ENCODE measurements around the gene EEF1E1. TPM values are rescaled to one million over a fixed set of nuclear protein-coding genes. Genes with fewer than 3 reads are reported as not detected.
"Not testable (repeated sequence)": the region's sequence is repeated elsewhere in the genome, so short reads cannot be mapped to it uniquely, and the experiment has no call there.

EEF1E1 gene
- total RNA-seq, 4 donors from 2014 or later, result 10.9 to 63.4 (median 24.5) TPM

GRCh38 chr6:8043221-8043620 lies 59.1 kb downstream of the EEF1E1 start:
- H3K27ac ChIP-seq, result no peak overlapping the region
- H3K36me3 ChIP-seq, result peaks cover 0 to 3% of the 10 kb centered on the region in 2 donors
- no peak for DNase-seq
- TF ChIP-seq POLR2A (IDR thresholded peaks at IDR 0.05), result no peak
- TF ChIP-seq CTCF (IDR thresholded peaks at IDR 0.05), result no peak
- intact Hi-C loops (cut with DNase I), result no loop called here
- H3K9me3 ChIP-seq, result no peaks in the 10 kb centered on the region
- H3K4me1 ChIP-seq, result no peaks in the 10 kb centered on the region
- no peaks in the 10 kb centered on the region for H3K27me3 ChIP-seq
- H3K4me3 ChIP-seq (replicated peaks in 1 of 3), result no peak overlapping the region
- 66 to 77% methylated on average over 3 of the region's 3 CpGs for WGBS, 2 donors

- TF ChIP-seq CTCF (IDR thresholded peaks at IDR 0.05) (no peak), POLR2A (IDR thresholded peaks at IDR 0.05) (no peak)
- no peak for DNase-seq
- Histone ChIP-seq H3K27me3 (no peaks in the 10 kb centered on the region), H3K9me3 (no peaks in the 10 kb centered on the region), H3K36me3 (peaks cover 0 to 3% of the 10 kb centered on the region in 2 donors), H3K4me3 (replicated peaks in 1 of 3) (no peak overlapping the region), H3K27ac (no peak overlapping the region), H3K4me1 (no peaks in the 10 kb centered on the region)
- 84 to 85% methylated on average over 9 of the region's 9 CpGs for WGBS, 2 donors
- intact Hi-C loops (cut with DNase I), result no loop called here
Measured at GRCh38 chr6:8041913-8042583, 60.3 kb downstream of the EEF1E1 start.

- H3K4me3 ChIP-seq (replicated peaks in 1 of 3); H3K9me3 ChIP-seq; DNase-seq; intact Hi-C loops (cut with DNase I); H3K27ac ChIP-seq; H3K27me3 ChIP-seq; H3K4me1 ChIP-seq; H3K36me3 ChIP-seq: not testable (repeated sequence)
- WGBS, 2 donors, result 95 to 100% methylated on average over 3 of the region's 3 CpGs
Measured at GRCh38 chr6:8034107-8034506, 68.2 kb downstream of the EEF1E1 start.

GRCh38 chr6:8030920-8031319 lies 71.4 kb downstream of the EEF1E1 start:
- no peaks in the 10 kb centered on the region for H3K27me3 ChIP-seq
- H3K4me1 ChIP-seq, result peaks cover 6 to 13% of the 10 kb centered on the region in 2 donors
- WGBS, 2 donors, result 95 to 97% methylated on average over 5 of the region's 5 CpGs
- intact Hi-C loops (cut with DNase I), result no loop called here
- H3K4me3 ChIP-seq (replicated peaks in 1 of 3), result no peak overlapping the region
- H3K36me3 ChIP-seq, result no peaks in the 10 kb centered on the region
- H3K9me3 ChIP-seq, result no peaks in the 10 kb centered on the region
- no peak overlapping the region for H3K27ac ChIP-seq
- TF ChIP-seq POLR2A (IDR thresholded peaks at IDR 0.05) (no peak), CTCF (IDR thresholded peaks at IDR 0.05) (no peak)
- no peak for DNase-seq

Other genes starting within 250 kb of the EEF1E1 start
- 100 to 1,000 TPM; 113 to 159 (median 132) TPM for gene TXNDC5, start 191.8 kb downstream of the EEF1E1 start, total RNA-seq
- gene BLOC1S5, start 38.2 kb downstream of the EEF1E1 start, total RNA-seq, result 10 to 100 TPM; 15.2 to 27.7 (median 19.9) TPM

All from thyroid gland (tissue), 4 donors.